SK-N-SH (cell line): Measurements from ENCODE around the gene COX10. TPM values are rescaled to one million over a fixed set of nuclear protein-coding genes. Genes with fewer than 3 reads are reported as not detected.
"Not testable (repeated sequence)": the region's sequence is repeated elsewhere in the genome, so short reads cannot be mapped to it uniquely, and the experiment has no call there.

ENCODE experiments used
- CTCF ChIA-PET: fragments of 300-600, 350-600 bp; formaldehyde crosslinking; extraction: SDS; loops from one replicate; lab custom pipeline; 2021; lab: Yijun Ruan, JAX
- POLR2A ChIA-PET: fragments of 350-600 bp; sonication (Branson Sonifier 250); formaldehyde crosslinking; extraction: SDS; loops from one replicate; lab custom pipeline; 2020; ENCODE audit warnings: antibody characterized with exemption, inconsistent platforms; lab: Yijun Ruan, JAX
- DNase-seq: peaks from one replicate; pipeline ENCODE4 v3.0.0; 2012
- H2AFZ ChIP-seq: fragments of 200-600 bp; sonication (generic); 2 replicates; pipeline ENCODE4 v1.8.1; 2016; ENCODE audit warnings: antibody characterized with exemption, mild to moderate bottlenecking, low read depth
- H3F3A ChIP-seq: fragments of 200-600 bp; sonication (generic); replicated peaks from 2 replicates; pipeline ENCODE3; 2016; ENCODE audit warnings: antibody characterized with exemption, mild to moderate bottlenecking; ENCODE audit not compliant: insufficient read depth
- H3K27ac ChIP-seq, 2 experiments: fragments of 200-500 bp in 1 of 2; fragments of 200-600 bp in 1 of 2; sonication (Bioruptor generic) in 1 of 2; sonication (generic), shearing (Covaris generic) in 1 of 2; 2 replicates each; pipeline versions ENCODE4 v1.5.1 to v1.6.1; 2014 to 2016; ENCODE audit warnings: low read depth in 2 of 2, inconsistent platforms in 1 of 2, low read length in 1 of 2, mild to moderate bottlenecking in 1 of 2, mixed read lengths in 1 of 2
- H3K27me3 ChIP-seq: fragments of 200-600 bp; sonication (generic), shearing (Covaris generic); 2 replicates; pipeline ENCODE4 v1.6.1; 2016; ENCODE audit warnings: mixed run types; ENCODE audit not compliant: insufficient read depth
- H3K36me3 ChIP-seq, 2 experiments: fragments of 200-500 bp in 1 of 2; fragments of 200-600 bp in 1 of 2; sonication (Bioruptor generic) in 1 of 2; sonication (generic) in 1 of 2; replicated peaks in 1 of 2; 2 replicates each; pipeline versions ENCODE3 to v1.5.1; 2014 to 2016; ENCODE audit warnings: low read length in 1 of 2, mild to moderate bottlenecking in 1 of 2; ENCODE audit not compliant: insufficient read depth in 2 of 2, control insufficient read depth in 1 of 2
- H3K4me1 ChIP-seq, 2 experiments: fragments of 200-500 bp in 1 of 2; fragments of 200-600 bp in 1 of 2; sonication (Bioruptor generic) in 1 of 2; sonication (generic), shearing (Covaris generic) in 1 of 2; 2 replicates each; pipeline versions ENCODE4 v1.5.1 to v1.6.1; 2014 to 2016; ENCODE audit warnings: low read depth in 1 of 2, low read length in 1 of 2, mixed run types in 1 of 2; ENCODE audit not compliant: insufficient read depth in 2 of 2, control insufficient read depth in 1 of 2
- H3K4me2 ChIP-seq: fragments of 200-600 bp; sonication (generic), shearing (Covaris generic); 2 replicates; pipeline ENCODE4 v1.6.1; 2017; ENCODE audit warnings: mixed run types
- H3K4me3 ChIP-seq, 2 experiments: fragments of 200-500 bp in 1 of 2; fragments of 200-600 bp in 1 of 2; sonication (Bioruptor generic) in 1 of 2; sonication (generic), shearing (Covaris generic) in 1 of 2; 2 replicates each; pipeline versions ENCODE4 v1.5.1 to v1.8.1; 2014 to 2016; ENCODE audit warnings: low read depth in 2 of 2, inconsistent platforms in 1 of 2, low read length in 1 of 2, mild to moderate bottlenecking in 1 of 2, mixed read lengths in 1 of 2, moderate library complexity in 1 of 2
- H3K79me2 ChIP-seq: fragments of 200-600 bp; sonication (generic); 2 replicates; pipeline ENCODE4 v1.8.1; 2017; ENCODE audit warnings: mild to moderate bottlenecking; ENCODE audit not compliant: insufficient read depth
- H3K9ac ChIP-seq: fragments of 200-600 bp; sonication (generic); 2 replicates; pipeline ENCODE4 v1.6.1; 2017; ENCODE audit warnings: mixed run types
- H3K9me2 ChIP-seq: fragments of 200-600 bp; sonication (generic); 2 replicates; pipeline ENCODE4 v1.6.1; 2017; ENCODE audit warnings: mixed run types
- H3K9me3 ChIP-seq: fragments of 200-600 bp; sonication (generic); 2 replicates; pipeline ENCODE4 v1.6.1; 2017; ENCODE audit warnings: mixed run types, mild to moderate bottlenecking, moderate library complexity
- H4K20me1 ChIP-seq: fragments of 200-600 bp; sonication (generic); 2 replicates; pipeline ENCODE4 v1.6.1; 2017; ENCODE audit warnings: mild to moderate bottlenecking, mixed run types; ENCODE audit not compliant: insufficient read depth
- RAD21 ChIP-seq: IDR thresholded peaks from 2 replicates; pipeline ENCODE4 v1.6.1; 2012; ENCODE audit warnings: mild to moderate bottlenecking, low read length
- WGBS: methylation state at CpG from one replicate; pipeline ENCODE4 v1.1.6; 2017; ENCODE audit warnings: low lambda C conversion rate; 5-methylcytosine and 5-hydroxymethylcytosine counted together
- polyA plus RNA-seq, 3 experiments: library from polyadenylated mRNA; depleted of rRNA; stranded (reverse); fragments of >200 nt; gene quantifications; 2 replicates each; pipeline ENCODE4 v1.2.3, GENCODE V29; 2012
- TF ChIP-seq, protein P1 (sequence below): fragments of 200-600 bp; sonication (generic); IDR thresholded peaks from 2 replicates; pipeline ENCODE4 v1.6.1; 2017; ENCODE audit warnings: antibody characterized with exemption, mild to moderate bottlenecking, moderate library complexity

The COX10 gene
- polyA plus RNA-seq, 1 of the 3 experiments (the other 2 are of a cell fraction) = 8.7 TPM

DNA sequence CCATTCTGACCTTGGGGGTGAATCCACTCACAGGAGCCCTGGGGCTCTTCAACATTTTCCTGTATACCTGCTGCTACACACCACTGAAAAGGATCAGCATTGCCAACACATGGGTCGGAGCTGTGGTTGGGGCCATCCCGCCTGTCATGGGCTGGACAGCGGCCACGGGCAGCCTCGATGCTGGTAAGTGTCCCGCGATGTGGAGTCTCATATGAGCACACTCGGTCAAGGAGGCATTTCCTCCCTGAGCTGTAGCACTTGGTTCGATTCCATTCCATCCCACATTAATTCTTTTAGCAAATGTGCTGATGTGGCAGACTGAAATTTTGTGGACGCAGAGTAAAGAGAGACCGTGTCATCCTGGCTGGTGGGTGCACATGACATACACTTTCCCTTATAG lies 122.7 kb downstream of the COX10 start:
- H3K4me1 ChIP-seq, H3K4me3 ChIP-seq, H2AFZ ChIP-seq, H3K4me2 ChIP-seq, H3K36me3 ChIP-seq, H3K9me2 ChIP-seq, DNase-seq, H3K27ac ChIP-seq, CTCF ChIA-PET, H3K9me3 ChIP-seq, H4K20me1 ChIP-seq, H3K79me2 ChIP-seq, H3K9ac ChIP-seq, POLR2A ChIA-PET, H3K27me3 ChIP-seq, H3F3A ChIP-seq: not testable (repeated sequence)
- WGBS = 96% methylated on average over 6 of the region's 11 CpGs

- H3K9me3 ChIP-seq, H3K9me2 ChIP-seq, H3K36me3 ChIP-seq, DNase-seq, POLR2A ChIA-PET, H3F3A ChIP-seq, H3K27me3 ChIP-seq, H3K27ac ChIP-seq, H3K9ac ChIP-seq, H3K4me3 ChIP-seq, H3K4me2 ChIP-seq, H4K20me1 ChIP-seq, H3K79me2 ChIP-seq, H2AFZ ChIP-seq, CTCF ChIA-PET: not testable (repeated sequence)
- H3K4me1 ChIP-seq = peaks cover 0 to 11% of the 10 kb centered on the region in 2 experiments; a peak in 2 of 4 replicates
- WGBS = 95% methylated on average over 12 of the region's 13 CpGs
Measured at GRCh38 chr17:14192636-14193344, 123.5 kb downstream of the COX10 start.

GRCh38 chr17:14196377-14196997 lies 127.2 kb downstream of the COX10 start:
- Histone ChIP-seq H3K9me3 (no peaks in the 10 kb centered on the region), H2AFZ (no peak overlapping the region), H3K79me2 (no peaks in the 10 kb centered on the region)
- WGBS = 95% methylated on average over 4 of the region's 4 CpGs
- TF ChIP-seq, protein P1, sequence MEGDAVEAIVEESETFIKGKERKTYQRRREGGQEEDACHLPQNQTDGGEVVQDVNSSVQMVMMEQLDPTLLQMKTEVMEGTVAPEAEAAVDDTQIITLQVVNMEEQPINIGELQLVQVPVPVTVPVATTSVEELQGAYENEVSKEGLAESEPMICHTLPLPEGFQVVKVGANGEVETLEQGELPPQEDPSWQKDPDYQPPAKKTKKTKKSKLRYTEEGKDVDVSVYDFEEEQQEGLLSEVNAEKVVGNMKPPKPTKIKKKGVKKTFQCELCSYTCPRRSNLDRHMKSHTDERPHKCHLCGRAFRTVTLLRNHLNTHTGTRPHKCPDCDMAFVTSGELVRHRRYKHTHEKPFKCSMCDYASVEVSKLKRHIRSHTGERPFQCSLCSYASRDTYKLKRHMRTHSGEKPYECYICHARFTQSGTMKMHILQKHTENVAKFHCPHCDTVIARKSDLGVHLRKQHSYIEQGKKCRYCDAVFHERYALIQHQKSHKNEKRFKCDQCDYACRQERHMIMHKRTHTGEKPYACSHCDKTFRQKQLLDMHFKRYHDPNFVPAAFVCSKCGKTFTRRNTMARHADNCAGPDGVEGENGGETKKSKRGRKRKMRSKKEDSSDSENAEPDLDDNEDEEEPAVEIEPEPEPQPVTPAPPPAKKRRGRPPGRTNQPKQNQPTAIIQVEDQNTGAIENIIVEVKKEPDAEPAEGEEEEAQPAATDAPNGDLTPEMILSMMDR = peak; percentile 24; the same call in 1 of the 2 replicates
- no peak for TF ChIP-seq RAD21
- TF ChIP-seq, all 33 proteins: peak for 1
- ChIA-PET POLR2A (no interaction called here), CTCF (no interaction called here)
- Histone ChIP-seq H3K4me3 (no peak overlapping the region), H3K4me1 (peaks cover 0 to 21% of the 10 kb centered on the region in 2 experiments; a peak in 2 of 4 replicates), H4K20me1 (no peaks in the 10 kb centered on the region), H3K4me2 (no peak overlapping the region), H3K36me3 (no peaks in the 10 kb centered on the region), H3K9ac (no peak overlapping the region), H3K27ac (peak overlapping the region in 1 of 2 experiments; percentile 67; a peak in 1 of 4 replicates), H3K27me3 (no peaks in the 10 kb centered on the region), H3F3A (no peaks in the 10 kb centered on the region), H3K9me2 (no peaks in the 10 kb centered on the region)
- DNase-seq = no peak
